ENCODE measurements around the gene SASH3.

GRCh38 chrX:129761596-129761995 is 18.2 kb upstream of the SASH3 start:
- TF ChIP-seq CTCF (IDR thresholded peaks at IDR 0.05; ENCODE audit: insufficient read depth, low read length, poor library complexity, severe bottlenecking) (no peak), EZH2phosphoT487 (conservative IDR thresholded peaks at IDR 0.05; ENCODE audit: low read length) (no peak)
